Measurements from ENCODE around the gene RBFOX2.

RBFOX2 gene

GRCh38 chr22:36008565-36008964, 20.1 kb downstream of the RBFOX2 start:
- H3K4me1 Mint-ChIP-seq = peaks cover 68% of the 10 kb centered on the region
- H3K9me3 Mint-ChIP-seq = no peaks in the 10 kb centered on the region
- H3K36me3 Mint-ChIP-seq (ENCODE audit: low read depth) = peaks cover 9% of the 10 kb centered on the region
- H3K4me3 Mint-ChIP-seq = no peak overlapping the region
- no peak for TF ChIP-seq CTCF (IDR thresholded peaks at IDR 0.05; ENCODE audit: unreplicated experiment in 3 of 3)
- H3K27ac Mint-ChIP-seq = peak overlapping the region in 1 of 3 experiments; percentile 26
- no peaks in the 10 kb centered on the region for H3K27me3 Mint-ChIP-seq (ENCODE audit: low read depth)

GRCh38 chr22:36008131-36008530, 20.5 kb downstream of the RBFOX2 start:
- Mint-ChIP-seq H3K9me3 (no peaks in the 10 kb centered on the region), H3K36me3 (ENCODE audit: low read depth) (peaks cover 9% of the 10 kb centered on the region)

GRCh38 chr22:36003972-36004674, 24.5 kb downstream of the RBFOX2 start:
- Mint-ChIP-seq H3K27me3 (ENCODE audit: low read depth) (no peaks in the 10 kb centered on the region), H3K36me3 (ENCODE audit: low read depth) (peaks cover 9% of the 10 kb centered on the region), H3K4me1 (peaks cover 64% of the 10 kb centered on the region), H3K9me3 (no peaks in the 10 kb centered on the region), H3K27ac (peak overlapping the region in 2 of 3 experiments; percentile 1 to 25), H3K4me3 (no peak overlapping the region)
- TF ChIP-seq CTCF (IDR thresholded peaks at IDR 0.05; ENCODE audit: unreplicated experiment in 3 of 3) = no peak

More at GRCh38 chr22:36008131-36008530, 20.5 kb downstream of the RBFOX2 start:
- no peak for TF ChIP-seq CTCF (IDR thresholded peaks at IDR 0.05; ENCODE audit: unreplicated experiment in 3 of 3)
- no peak overlapping the region for H3K4me3 Mint-ChIP-seq
- no peaks in the 10 kb centered on the region for H3K27me3 Mint-ChIP-seq (ENCODE audit: low read depth)
- H3K27ac Mint-ChIP-seq = peak overlapping the region; percentile 5 to 56 (median 33)
- peaks cover 65% of the 10 kb centered on the region for H3K4me1 Mint-ChIP-seq

GRCh38 chr22:36002718-36003260, 25.8 kb downstream of the RBFOX2 start:
- Mint-ChIP-seq H3K36me3 (ENCODE audit: low read depth) (peaks cover 13% of the 10 kb centered on the region), H3K4me1 (peaks cover 57% of the 10 kb centered on the region), H3K9me3 (no peaks in the 10 kb centered on the region), H3K4me3 (no peak overlapping the region), H3K27me3 (ENCODE audit: low read depth) (no peaks in the 10 kb centered on the region), H3K27ac (peak overlapping the region in 2 of 3 experiments; percentile 24 to 28)
- TF ChIP-seq CTCF (IDR thresholded peaks at IDR 0.05; ENCODE audit: unreplicated experiment in 3 of 3) = no peak

GRCh38 chr22:36002084-36002483, 26.5 kb downstream of the RBFOX2 start:
- H3K36me3 Mint-ChIP-seq (ENCODE audit: low read depth) = peaks cover 13% of the 10 kb centered on the region
- TF ChIP-seq CTCF (IDR thresholded peaks at IDR 0.05; ENCODE audit: unreplicated experiment in 3 of 3) = no peak
- H3K9me3 Mint-ChIP-seq = no peaks in the 10 kb centered on the region

GRCh38 chr22:35998748-35999147, 29.9 kb downstream of the RBFOX2 start:
- peak overlapping the region in 2 of 3 experiments; percentile 41 to 97 for H3K27ac Mint-ChIP-seq
- H3K9me3 Mint-ChIP-seq = no peaks in the 10 kb centered on the region
- peaks cover 64% of the 10 kb centered on the region for H3K4me1 Mint-ChIP-seq
- peaks cover 17% of the 10 kb centered on the region for H3K36me3 Mint-ChIP-seq (ENCODE audit: low read depth)
- no peak for TF ChIP-seq CTCF (IDR thresholded peaks at IDR 0.05; ENCODE audit: unreplicated experiment in 3 of 3)
- H3K27me3 Mint-ChIP-seq (ENCODE audit: low read depth) = no peaks in the 10 kb centered on the region
- no peak overlapping the region for H3K4me3 Mint-ChIP-seq

More at GRCh38 chr22:36002084-36002483, 26.5 kb downstream of the RBFOX2 start:
- Mint-ChIP-seq H3K4me3 (no peak overlapping the region), H3K27me3 (ENCODE audit: low read depth) (no peaks in the 10 kb centered on the region), H3K4me1 (peaks cover 63% of the 10 kb centered on the region), H3K27ac (peak overlapping the region in 2 of 3 experiments; percentile 42 to 73)

Data from nephron (organoid).